ENCODE results near the gene TMEM243. TPM values are rescaled to one million over a fixed set of nuclear protein-coding genes. Genes with fewer than 3 reads are reported as not detected.
"Not testable (repeated sequence)": the region's sequence is repeated elsewhere in the genome, so short reads cannot be mapped to it uniquely, and the experiment has no call there.

Gene TMEM243
- total RNA-seq: 106 and 111 TPM in 2 replicates

- H3K4me1 Mint-ChIP-seq: peaks cover 51% of the 10 kb centered on the region
- H3K36me3 Mint-ChIP-seq (ENCODE audit: low read depth): peaks cover 31% of the 10 kb centered on the region
- H3K4me3 Mint-ChIP-seq: peak within 1 kb of the TSS; percentile 98
- H3K9me3 Mint-ChIP-seq: no peaks in the 10 kb centered on the region
- intact Hi-C loops (cut with micrococcal nuclease): loop anchor here (1.0 to 5.0 kb wide), 10 partner anchors 18 to 715 kb away; partner anchors contain the start of genes ADAM22, CROT, DBF4 and DMTF1
- CTCF ChIA-PET: interaction anchor here (0.6 to 2.2 kb wide), 7 partner anchors 12 to 71 kb away, joined by 3 to 7 read pairs (median 3); no protein-coding TSS in a partner anchor
- POLR2A ChIA-PET: interaction anchor here (1.0 to 13.1 kb wide), 16 partner anchors 9 to 380 kb away, joined by 3 to 311 read pairs (median 9); partner anchors contain the start of genes CROT, DMTF1 and ELAPOR2
- TF ChIP-seq CTCF (IDR thresholded peaks at IDR 0.05): no peak
- ATAC-seq (ENCODE audit: low read depth) (peak; percentile 60), DNase-seq (peak; percentile 85)
- H3K27ac Mint-ChIP-seq: peak within 1 kb of the TSS; percentile 99
- H3K27me3 Mint-ChIP-seq: no peaks in the 10 kb centered on the region
Observed at GRCh38 chr7:87219545-87220025, at the start of gene TMEM243. TSS of gene TMEM243 (minus strand) at chr7:87219732. CDS start at chr7:87219503, 229 bp downstream.

- Mint-ChIP-seq H3K4me1 (peaks cover 14% of the 10 kb centered on the region), H3K27ac (no peak overlapping the region), H3K9me3 (peaks cover 4% of the 10 kb centered on the region), H3K27me3 (peaks cover 33% of the 10 kb centered on the region), H3K36me3 (ENCODE audit: low read depth) (no peaks in the 10 kb centered on the region), H3K4me3 (no peak overlapping the region)
- intact Hi-C loops (cut with micrococcal nuclease): no loop called here
- TF ChIP-seq CTCF (IDR thresholded peaks at IDR 0.05): no peak
- DNase-seq (no peak), ATAC-seq (ENCODE audit: low read depth) (no peak)
- ChIA-PET POLR2A (no interaction called here), CTCF (no interaction called here)
Observed at GRCh38 chr7:87267239-87267900, 47.8 kb upstream of the TMEM243 start.

- Mint-ChIP-seq H3K4me3 (no peak overlapping the region), H3K27me3 (peaks cover 35% of the 10 kb centered on the region), H3K27ac (no peak overlapping the region), H3K9me3 (no peaks in the 10 kb centered on the region), H3K36me3 (ENCODE audit: low read depth) (no peaks in the 10 kb centered on the region), H3K4me1 (peaks cover 12% of the 10 kb centered on the region)
- TF ChIP-seq CTCF (IDR thresholded peaks at IDR 0.05): no peak
- intact Hi-C loops (cut with micrococcal nuclease): no loop called here
- CTCF ChIA-PET: no interaction called here
- POLR2A ChIA-PET: no interaction called here
- DNase-seq: no peak
- ATAC-seq (ENCODE audit: low read depth): no peak
Observed at GRCh38 chr7:87263537-87263936, 44.0 kb upstream of the TMEM243 start.

GRCh38 chr7:87253589-87254087 is 34.1 kb upstream of the TMEM243 start:
- no peak for ATAC-seq (ENCODE audit: low read depth)

GRCh38 chr7:87245671-87246070 is 26.1 kb upstream of the TMEM243 start:
- ATAC-seq (ENCODE audit: low read depth); H3K36me3 Mint-ChIP-seq (ENCODE audit: low read depth); H3K4me1 Mint-ChIP-seq; H3K27ac Mint-ChIP-seq; intact Hi-C loops (cut with micrococcal nuclease); CTCF ChIA-PET; POLR2A ChIA-PET; DNase-seq; H3K4me3 Mint-ChIP-seq: not testable (repeated sequence)
- peaks cover 14% of the 10 kb centered on the region for H3K27me3 Mint-ChIP-seq
- peaks cover 19% of the 10 kb centered on the region for H3K9me3 Mint-ChIP-seq

More at GRCh38 chr7:87253589-87254087, 34.1 kb upstream of the TMEM243 start:
- H3K4me1 Mint-ChIP-seq: no peaks in the 10 kb centered on the region
- H3K4me3 Mint-ChIP-seq: no peak overlapping the region
- H3K27me3 Mint-ChIP-seq: peaks cover 27% of the 10 kb centered on the region
- no peaks in the 10 kb centered on the region for H3K36me3 Mint-ChIP-seq (ENCODE audit: low read depth)
- POLR2A ChIA-PET: no interaction called here
- TF ChIP-seq CTCF (IDR thresholded peaks at IDR 0.05): no peak
- H3K9me3 Mint-ChIP-seq: no peaks in the 10 kb centered on the region
- CTCF ChIA-PET: no interaction called here
- H3K27ac Mint-ChIP-seq: no peak overlapping the region
- no peak for DNase-seq
- intact Hi-C loops (cut with micrococcal nuclease): no loop called here

GRCh38 chr7:87238464-87239051 is 19.0 kb upstream of the TMEM243 start:
- not testable (repeated sequence) for H3K4me3 Mint-ChIP-seq; DNase-seq; H3K27me3 Mint-ChIP-seq; ATAC-seq (ENCODE audit: low read depth); H3K9me3 Mint-ChIP-seq; H3K4me1 Mint-ChIP-seq; H3K36me3 Mint-ChIP-seq (ENCODE audit: low read depth); H3K27ac Mint-ChIP-seq
- intact Hi-C loops (cut with micrococcal nuclease): loop anchor here (5.0 kb wide), 1 partner anchor 86 kb away; the partner anchor contains the start of gene DMTF1
- ChIA-PET CTCF (interaction anchor here (1.3 to 2.0 kb wide), 3 partner anchors 73 to 316 kb away, joined by 3 to 5 read pairs (median 3); partner anchors contain the start of gene ELAPOR2), POLR2A (interaction anchor here (0.6 kb wide), 1 partner anchor 52 kb away, joined by 3 read pairs; no protein-coding TSS in a partner anchor)

All from activated B cell treated with CpG ODN at 0.5 μM for 24 hours (primary cell).